A549 (cell line): ENCODE data around the gene PDCD6IP. TPM values are rescaled to one million over a fixed set of nuclear protein-coding genes. Genes with fewer than 3 reads are reported as not detected.
"Not testable (repeated sequence)": the region's sequence is repeated elsewhere in the genome, so short reads cannot be mapped to it uniquely, and the experiment has no call there.

Experiments
- ATAC-seq, 2 experiments: fragments of 200-7000 bp in 1 of 2; fragments of >200 bp in 1 of 2; cut with Nextera tagmentation in 1 of 2; cut with Tn5 transposase in 1 of 2; 3 replicates each; pipeline versions ENCODE4 v1.8.0 to v1.9.1; 2018 to 2020; ENCODE audit warnings: mild to moderate bottlenecking in 1 of 2, moderate library complexity in 1 of 2
- CTCF ChIA-PET: fragments of 300-600 bp; sonication (Branson Sonifier 250); formaldehyde crosslinking; extraction: SDS; loops from one replicate; lab custom pipeline; 2021; ENCODE audit warnings: antibody characterized with exemption, inconsistent platforms; lab: Yijun Ruan, JAX
- POLR2A ChIA-PET: fragments of 350-600 bp; formaldehyde crosslinking; extraction: SDS; loops from one replicate; lab custom pipeline; 2021; ENCODE audit warnings: antibody characterized with exemption, inconsistent platforms; lab: Yijun Ruan, JAX
- DNase-seq, 2 experiments: peaks; one replicate each; pipeline versions ENCODE4 v3.0.0 to v3.0.0-alpha.2; 2011 to 2016; ENCODE audit warnings: low read depth in 1 of 2, low spot score in 1 of 2
- FAIRE-seq: peaks from 2 replicates; lab custom pipeline; 2011; peaks lifted over from hg19 to GRCh38; lab: Jason Lieb, UNC
- H3K27ac ChIP-seq, 2 experiments: fragments of >200 bp; sonication (Bioruptor Twin); formaldehyde crosslinking; 3 replicates each; pipeline ENCODE4 v1.5.1; 2016 to 2017
- H3K4me1 ChIP-seq: fragments of >200 bp; sonication (Bioruptor Twin); formaldehyde crosslinking; 3 replicates; pipeline ENCODE4 v1.6.1; 2016
- H3K4me2 ChIP-seq: fragments of >200 bp; sonication (Bioruptor Twin); formaldehyde crosslinking; 3 replicates; pipeline ENCODE4 v1.6.1; 2016
- H3K4me3 ChIP-seq: fragments of >200 bp; sonication (Bioruptor Twin); formaldehyde crosslinking; 3 replicates; pipeline ENCODE4 v1.5.1; 2016
- H3K9me3 ChIP-seq: fragments of >200 bp; sonication (Bioruptor Twin); formaldehyde crosslinking; 3 replicates; pipeline ENCODE4 v1.6.1; 2016
- CBX2 ChIP-seq: fragments of 200-600 bp; sonication (generic); IDR thresholded peaks from 2 replicates; pipeline ENCODE4 v1.6.1; 2016; ENCODE audit warnings: low read depth, mild to moderate bottlenecking, borderline replicate concordance
- CBX8 ChIP-seq: fragments of 200-600 bp; sonication (generic); IDR thresholded peaks from 2 replicates; pipeline ENCODE4 v1.6.1; 2016
- CEBPB ChIP-seq, 2 experiments: fragments of >200 bp in 1 of 2; sonication (Bioruptor Twin) in 1 of 2; formaldehyde crosslinking in 1 of 2; IDR thresholded peaks; 2 replicates each; pipeline ENCODE4 v1.6.1; 2012 to 2016
- CHD2 ChIP-seq: fragments of 150-350 bp; IDR thresholded peaks from 2 replicates; pipeline ENCODE4 v1.6.1; 2014; ENCODE audit warnings: low read length; ENCODE audit not compliant: partially characterized antibody
- CHD4 ChIP-seq: fragments of 200-600 bp; sonication (generic); IDR thresholded peaks from 2 replicates; pipeline ENCODE4 v1.6.1; 2016; ENCODE audit warnings: antibody characterized with exemption, mild to moderate bottlenecking, borderline replicate concordance
- EHF ChIP-seq: fragments of 250-450 bp; sonication (Bioruptor Pico); IDR thresholded peaks from 2 replicates; pipeline ENCODE4 v1.5.0; 2020; ENCODE audit warnings: mild to moderate bottlenecking
- EHMT2 ChIP-seq: fragments of 200-600 bp; sonication (generic); IDR thresholded peaks from 2 replicates; pipeline ENCODE4 v1.6.1; 2016; ENCODE audit warnings: antibody characterized with exemption, low read depth, mild to moderate bottlenecking, moderate library complexity
- FOSL2 ChIP-seq, 2 experiments: fragments of 450-650 bp in 1 of 2; fragments of >200 bp in 1 of 2; sonication (Bioruptor Twin) in 1 of 2; formaldehyde crosslinking; IDR thresholded peaks; 2 replicates each; pipeline versions ENCODE4 v1.5.0 to v1.6.1; 2016 to 2020; ENCODE audit warnings: mild to moderate bottlenecking in 1 of 2, moderate library complexity in 1 of 2
- FOXS1 ChIP-seq: fragments of 250-450 bp; sonication (Bioruptor Pico); IDR thresholded peaks from 2 replicates; pipeline ENCODE4 v1.5.0; 2020; ENCODE audit warnings: mild to moderate bottlenecking, moderate library complexity
- GATA3 ChIP-seq: IDR thresholded peaks from 2 replicates; pipeline ENCODE4 v1.6.1; 2012; ENCODE audit warnings: borderline replicate concordance
- HDAC2 ChIP-seq: fragments of 200-600 bp; sonication (generic); IDR thresholded peaks from 2 replicates; pipeline ENCODE4 v1.6.1; 2016
- HMGXB4 ChIP-seq: fragments of 250-450 bp; sonication (Bioruptor Pico); IDR thresholded peaks from 2 replicates; pipeline ENCODE4 v1.5.0; 2021; ENCODE audit warnings: mild to moderate bottlenecking, moderate library complexity, borderline replicate concordance
- HOXB13 ChIP-seq: fragments of 250-450 bp; sonication (Bioruptor Pico); IDR thresholded peaks from 2 replicates; pipeline ENCODE4 v1.5.0; 2020; ENCODE audit warnings: low read depth, mild to moderate bottlenecking, moderate library complexity
- MAFK ChIP-seq: fragments of 450-650 bp; IDR thresholded peaks from 2 replicates; pipeline ENCODE4 v1.6.1; 2014; ENCODE audit not compliant: partially characterized antibody
- MYC ChIP-seq: IDR thresholded peaks from 2 replicates; pipeline ENCODE4 v1.6.1; 2012; ENCODE audit warnings: mild to moderate bottlenecking, inconsistent platforms, low read length, improper control_type of control experiment, borderline replicate concordance
- NPAS2 ChIP-seq: fragments of 250-450 bp; sonication (Bioruptor Pico); IDR thresholded peaks from 2 replicates; pipeline ENCODE4 v1.8.0; 2022; ENCODE audit warnings: mild to moderate bottlenecking, moderate library complexity, borderline replicate concordance
- POLR2A ChIP-seq: IDR thresholded peaks from 2 replicates; pipeline ENCODE4 v1.6.1; 2012; ENCODE audit warnings: mild to moderate bottlenecking, low read length
- SMC3 ChIP-seq: fragments of >200 bp; sonication (Bioruptor Twin); formaldehyde crosslinking; IDR thresholded peaks from 3 replicates; pipeline ENCODE4 v1.6.1; 2018; ENCODE audit warnings: inconsistent platforms
- ZSCAN20 ChIP-seq: fragments of 250-450 bp; sonication (Bioruptor Pico); IDR thresholded peaks from 2 replicates; pipeline ENCODE4 v1.8.0; 2022; ENCODE audit warnings: mild to moderate bottlenecking, moderate library complexity
- WGBS: methylation state at CpG from one replicate; pipeline ENCODE4 v1.1.6; 2017; ENCODE audit errors: missing lambda C conversion rate; 5-methylcytosine and 5-hydroxymethylcytosine counted together
- polyA plus RNA-seq, 4 experiments: library from polyadenylated mRNA; depleted of rRNA in 3 of 4; stranded (reverse); fragments of >200 nt; fragmentation: RNase III in 1 of 4; extraction: RNeasy Plus Mini Kit Qiagen cat#74134 plus additional on column Dnase treatment in 1 of 4; gene quantifications; 2 replicates in 3 of 4; 3 replicates in 1 of 4; pipeline ENCODE4 v1.2.3, GENCODE V29; 2011 to 2017
- TF ChIP-seq, protein P1 (sequence below): IDR thresholded peaks from 2 replicates; pipeline ENCODE4 v1.6.1; 2012
- TF ChIP-seq, protein P2 (sequence below): fragments of >200 bp; sonication (Bioruptor Twin); formaldehyde crosslinking; IDR thresholded peaks from 2 replicates; pipeline ENCODE4 v1.6.1; 2016

The PDCD6IP gene
- polyA plus RNA-seq, 2 of the 4 experiments (the other 2 are of a cell fraction) = 145 to 221 TPM

GRCh38 chr3:33779751-33780150, 18.7 kb upstream of the PDCD6IP start:
- ATAC-seq (no peak), FAIRE-seq (no peak), DNase-seq (no peak)
- TF ChIP-seq HMGXB4 (CRISPR knock-in tag) (no peak), HOXB13 (no peak), CBX2 (no peak), CEBPB (IDR thresholded peaks at IDR 0.05) (no peak)
- H3K4me3 ChIP-seq = no peak overlapping the region
- no peak overlapping the region for H3K27ac ChIP-seq
- CTCF ChIA-PET = interaction anchor here (0.5 to 5.4 kb wide), 6 partner anchors 9 to 724 kb away, joined by 3 to 39 read pairs (median 6); no protein-coding TSS in a partner anchor
- no peaks in the 10 kb centered on the region for H3K4me1 ChIP-seq
- POLR2A ChIA-PET = interaction anchor here (1.6 kb wide), 1 partner anchor 19 kb away, joined by 4 read pairs; the partner anchor contains the start of gene PDCD6IP
- 42% methylated on average over 3 of the region's 3 CpGs for WGBS
- H3K9me3 ChIP-seq = no peaks in the 10 kb centered on the region
- no peak overlapping the region for H3K4me2 ChIP-seq

DNA sequence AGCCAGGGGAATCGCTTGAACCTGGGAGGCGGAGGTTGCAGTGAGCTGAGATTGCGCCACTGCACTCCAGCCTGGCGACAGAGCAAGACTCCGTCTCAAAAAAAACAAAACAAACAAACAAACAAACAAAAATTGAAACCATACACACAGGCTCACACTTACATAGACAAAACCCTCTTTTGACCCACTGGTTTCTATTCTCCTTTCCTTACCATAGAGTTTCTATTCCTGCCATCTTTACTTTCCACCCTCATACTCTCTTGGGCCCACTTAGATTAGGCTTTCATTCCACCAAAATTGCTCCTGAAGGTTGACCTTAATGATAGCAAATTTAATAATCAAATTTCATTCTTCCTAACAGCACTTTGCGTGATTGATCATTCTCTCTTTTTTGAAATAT, 17.0 kb upstream of the PDCD6IP start:
- H3K4me3 ChIP-seq, FAIRE-seq, ATAC-seq, POLR2A ChIA-PET, H3K4me2 ChIP-seq, H3K4me1 ChIP-seq, H3K9me3 ChIP-seq, H3K27ac ChIP-seq, DNase-seq: not testable (repeated sequence)
- CTCF ChIA-PET = interaction anchor here (1.5 to 2.2 kb wide), 2 partner anchors 19 to 144 kb away, joined by 3 to 9 read pairs; no protein-coding TSS in a partner anchor
- WGBS = 91% methylated on average over 6 of the region's 6 CpGs

DNA sequence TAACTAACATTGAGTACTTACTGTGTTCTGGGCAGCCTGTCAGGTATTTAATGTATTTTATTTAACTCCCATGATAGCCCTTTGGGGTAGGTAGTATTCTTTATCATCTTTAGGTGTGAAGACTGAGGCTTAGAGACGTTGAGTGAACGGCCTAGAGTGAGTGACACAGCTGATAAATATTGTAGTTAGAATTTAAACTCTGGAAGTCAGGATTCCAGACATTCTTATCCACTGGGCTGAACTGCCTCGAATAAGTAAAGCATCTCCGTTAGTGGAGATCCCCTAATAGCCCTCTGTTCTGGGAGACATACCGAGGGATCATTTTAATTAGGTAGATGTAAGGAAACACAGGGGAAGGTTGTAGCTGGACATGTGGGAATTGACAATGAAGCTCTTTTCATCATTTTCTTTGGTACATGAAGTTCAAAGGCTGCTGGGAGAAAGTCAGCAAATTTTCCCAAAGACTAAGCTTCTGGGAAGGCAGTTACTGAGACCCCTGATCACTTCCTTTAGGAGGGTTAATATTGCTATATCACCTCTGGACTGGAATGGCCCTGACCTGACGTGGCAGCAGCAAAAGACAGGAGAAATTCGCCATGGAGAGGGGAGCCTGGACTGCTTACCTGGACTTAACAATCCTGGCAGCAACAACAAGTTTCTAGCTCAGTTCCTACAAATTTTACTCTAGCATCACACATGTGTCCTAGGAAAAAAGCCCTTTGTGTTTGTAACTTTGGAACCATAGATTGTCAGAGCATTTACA, 11.7 kb upstream of the PDCD6IP start:
- FAIRE-seq (no peak), DNase-seq (no peak), ATAC-seq (peak in 1 of 2 experiments; percentile 54; a peak in 3 of 6 replicates)
- peak overlapping the region; percentile 5 to 64; a peak in 3 of 6 replicates for H3K27ac ChIP-seq
- WGBS = 30% methylated on average over 7 of the region's 7 CpGs
- H3K4me2 ChIP-seq = peak overlapping the region; percentile 80
- H3K4me1 ChIP-seq = peaks cover 33% of the 10 kb centered on the region
- TF ChIP-seq FOXS1 (CRISPR knock-in tag) = no peak
- TF ChIP-seq, protein P1, sequence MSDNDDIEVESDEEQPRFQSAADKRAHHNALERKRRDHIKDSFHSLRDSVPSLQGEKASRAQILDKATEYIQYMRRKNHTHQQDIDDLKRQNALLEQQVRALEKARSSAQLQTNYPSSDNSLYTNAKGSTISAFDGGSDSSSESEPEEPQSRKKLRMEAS = no peak
- no peak for TF ChIP-seq CHD2
- TF ChIP-seq ZSCAN20 (CRISPR knock-in tag) = no peak
- no peak for TF ChIP-seq POLR2A
- TF ChIP-seq, protein P2, sequence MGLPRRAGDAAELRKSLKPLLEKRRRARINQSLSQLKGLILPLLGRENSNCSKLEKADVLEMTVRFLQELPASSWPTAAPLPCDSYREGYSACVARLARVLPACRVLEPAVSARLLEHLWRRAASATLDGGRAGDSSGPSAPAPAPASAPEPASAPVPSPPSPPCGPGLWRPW = no peak
- TF ChIP-seq CHD4 = no peak
- TF ChIP-seq HDAC2 = no peak
- no peaks in the 10 kb centered on the region for H3K9me3 ChIP-seq
- H3K4me3 ChIP-seq = peak overlapping the region; percentile 35
- POLR2A ChIA-PET = interaction anchor here (0.6 to 1.8 kb wide), 3 partner anchors 12 to 1569 kb away, joined by 5 to 15 read pairs (median 6); partner anchors contain the start of genes PDCD6IP and UBP1
- CTCF ChIA-PET = interaction anchor here (0.5 to 3.9 kb wide), 50 partner anchors 10 to 839 kb away, joined by 3 to 85 read pairs (median 4); partner anchors contain the start of gene PDCD6IP

DNA sequence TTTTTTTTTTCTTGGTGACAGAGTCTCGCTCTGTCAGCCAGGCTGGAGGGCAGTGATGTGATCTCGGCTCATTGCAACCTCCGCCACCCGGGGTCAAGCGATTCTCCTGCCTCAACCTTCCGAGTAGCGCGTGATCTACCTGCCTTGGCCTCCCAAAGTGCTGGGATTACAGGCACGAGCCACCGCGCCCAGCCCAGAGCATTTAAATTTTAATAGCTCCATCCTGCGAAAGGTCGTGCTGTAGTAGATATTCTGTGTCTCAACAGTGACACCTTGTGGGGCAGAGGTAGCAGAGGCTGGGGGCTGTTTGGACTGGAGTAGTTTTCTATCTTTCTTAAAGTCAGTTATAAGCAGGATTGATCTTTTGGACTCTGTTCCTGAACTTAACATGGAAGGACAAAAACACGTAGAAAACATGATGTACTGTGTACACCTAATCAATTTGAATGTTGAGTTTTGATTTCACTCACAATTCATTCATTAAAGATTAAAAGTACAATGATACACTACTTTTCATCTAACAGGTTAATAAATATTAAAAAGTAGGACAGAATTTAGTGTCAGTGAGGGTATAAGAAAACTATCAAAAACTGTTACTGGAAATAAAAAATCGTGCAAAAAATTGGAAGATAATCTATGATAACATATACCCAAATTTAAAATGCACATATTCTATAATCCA, 11.0 kb upstream of the PDCD6IP start:
- Histone ChIP-seq H3K9me3 (no peaks in the 10 kb centered on the region), H3K27ac (peak overlapping the region in 1 of 2 experiments; percentile 64; a peak in 3 of 6 replicates), H3K4me1 (peaks cover 40% of the 10 kb centered on the region), H3K4me2 (peak overlapping the region; percentile 80), H3K4me3 (peak overlapping the region; percentile 35)
- 7% methylated on average over 14 of the region's 15 CpGs for WGBS
- DNase-seq (peak; percentile 72 to 74), ATAC-seq (peak; percentile 76 to 91), FAIRE-seq (no peak)
- CTCF ChIA-PET = interaction anchor here (0.5 to 3.9 kb wide), 49 partner anchors 10 to 840 kb away, joined by 3 to 85 read pairs (median 4); partner anchors contain the start of gene PDCD6IP
- POLR2A ChIA-PET = interaction anchor here (0.7 to 1.8 kb wide), 3 partner anchors 11 to 347 kb away, joined by 3 to 15 read pairs (median 6); partner anchors contain the start of genes PDCD6IP and UBP1
- TF ChIP-seq EHF (CRISPR knock-in tag) (no peak), NPAS2 (CRISPR knock-in tag) (no peak), CBX8 (no peak), MYC (no peak), FOSL2 (IDR thresholded peaks at IDR 0.05) (no peak), FOSL2 (CRISPR knock-in tag; IDR thresholded peaks at IDR 0.05) (no peak), SMC3 (peak; percentile 74), MAFK (no peak), EHMT2 (no peak), HMGXB4 (CRISPR knock-in tag) (no peak), GATA3 (no peak), CBX2 (no peak)
